Bronchial epithelial cell (primary cell): ENCODE measurements around the gene RNPEPL1. TPM values are rescaled to one million over a fixed set of nuclear protein-coding genes. Genes with fewer than 3 reads are reported as not detected.
"Not testable (repeated sequence)": the region's sequence is repeated elsewhere in the genome, so short reads cannot be mapped to it uniquely, and the experiment has no call there.

Experiments used
- DNase-seq: peaks from one replicate; pipeline ENCODE4 v3.0.0-alpha.2; 2010; ENCODE audit warnings: low read depth
- FAIRE-seq: peaks from 2 replicates; lab custom pipeline; 2011; peaks lifted over from hg19 to GRCh38; lab: Jason Lieb, UNC
- H3K27me3 ChIP-seq: 2 replicates; pipeline ENCODE4 v1.5.1; 2011; ENCODE audit warnings: low read length; ENCODE audit not compliant: control insufficient read depth, insufficient read depth
- H3K36me3 ChIP-seq: 2 replicates; pipeline ENCODE4 v1.5.1; 2011; ENCODE audit warnings: low read length; ENCODE audit not compliant: control insufficient read depth, insufficient read depth
- H3K4me3 ChIP-seq: 2 replicates; pipeline ENCODE4 v1.5.1; 2011; ENCODE audit warnings: mild to moderate bottlenecking, low read depth, low read length, control low read depth
- total RNA-seq: library from RNA; depleted of rRNA; stranded (reverse); fragments of >200 nt; gene quantifications from 2 replicates; pipeline ENCODE4 v1.2.1, GENCODE V29; 2014
- TF ChIP-seq, protein P1 (sequence below): IDR thresholded peaks from 2 replicates; pipeline ENCODE4 v1.5.1; 2011; ENCODE audit warnings: mild to moderate bottlenecking, moderate library complexity, low read length, control low read depth, inconsistent platforms; ENCODE audit not compliant: insufficient read depth, severe bottlenecking

Gene RNPEPL1
- total RNA-seq, 1 donor from 2014 or later = 10.8 TPM

- Histone ChIP-seq H3K4me3 (peak overlapping the region; percentile 66), H3K36me3 (no peaks in the 10 kb centered on the region), H3K27me3 (no peaks in the 10 kb centered on the region)
- no peak for FAIRE-seq
- TF ChIP-seq, protein P1, sequence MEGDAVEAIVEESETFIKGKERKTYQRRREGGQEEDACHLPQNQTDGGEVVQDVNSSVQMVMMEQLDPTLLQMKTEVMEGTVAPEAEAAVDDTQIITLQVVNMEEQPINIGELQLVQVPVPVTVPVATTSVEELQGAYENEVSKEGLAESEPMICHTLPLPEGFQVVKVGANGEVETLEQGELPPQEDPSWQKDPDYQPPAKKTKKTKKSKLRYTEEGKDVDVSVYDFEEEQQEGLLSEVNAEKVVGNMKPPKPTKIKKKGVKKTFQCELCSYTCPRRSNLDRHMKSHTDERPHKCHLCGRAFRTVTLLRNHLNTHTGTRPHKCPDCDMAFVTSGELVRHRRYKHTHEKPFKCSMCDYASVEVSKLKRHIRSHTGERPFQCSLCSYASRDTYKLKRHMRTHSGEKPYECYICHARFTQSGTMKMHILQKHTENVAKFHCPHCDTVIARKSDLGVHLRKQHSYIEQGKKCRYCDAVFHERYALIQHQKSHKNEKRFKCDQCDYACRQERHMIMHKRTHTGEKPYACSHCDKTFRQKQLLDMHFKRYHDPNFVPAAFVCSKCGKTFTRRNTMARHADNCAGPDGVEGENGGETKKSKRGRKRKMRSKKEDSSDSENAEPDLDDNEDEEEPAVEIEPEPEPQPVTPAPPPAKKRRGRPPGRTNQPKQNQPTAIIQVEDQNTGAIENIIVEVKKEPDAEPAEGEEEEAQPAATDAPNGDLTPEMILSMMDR = no peak
- DNase-seq = peak; percentile 90
Observed at GRCh38 chr2:240561325-240561971, 6.8 kb upstream of the RNPEPL1 start.

- not testable (repeated sequence) for DNase-seq, H3K36me3 ChIP-seq, FAIRE-seq, H3K4me3 ChIP-seq, H3K27me3 ChIP-seq
Observed at GRCh38 chr2:240563231-240563630, 5.1 kb upstream of the RNPEPL1 start.

DNA sequence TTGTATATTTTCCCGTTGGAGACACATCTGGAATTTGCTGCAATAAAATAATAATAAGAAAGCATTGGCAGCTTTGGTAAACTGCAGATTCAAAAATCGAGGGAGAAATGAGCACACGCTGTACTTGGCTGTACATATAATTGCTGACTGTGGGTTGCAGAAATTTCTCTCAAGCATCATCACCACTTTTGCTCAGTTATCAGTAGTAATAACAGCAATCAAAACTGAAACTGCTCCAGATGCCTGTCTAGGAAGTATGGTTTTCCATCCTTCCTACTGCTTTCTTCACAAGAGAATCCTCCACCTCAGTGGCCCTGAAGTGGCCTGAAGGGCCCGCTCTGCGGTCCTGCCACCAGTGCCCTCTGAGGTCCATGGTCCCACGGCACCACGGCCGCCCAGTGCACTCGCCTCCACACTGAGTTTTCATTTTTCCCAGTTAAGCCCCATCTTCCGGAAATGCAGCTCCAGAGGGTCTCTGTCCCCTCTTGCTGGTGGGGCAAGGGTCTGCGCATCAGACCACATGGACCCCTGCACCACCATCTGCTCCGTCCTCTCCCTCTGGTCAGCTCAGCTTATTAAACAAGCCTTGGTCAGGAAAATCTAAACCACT is 4.2 kb upstream of the RNPEPL1 start:
- DNase-seq = no peak
- Histone ChIP-seq H3K27me3 (no peaks in the 10 kb centered on the region), H3K36me3 (no peaks in the 10 kb centered on the region), H3K4me3 (no peak overlapping the region)
- TF ChIP-seq, protein P1 = no peak
- FAIRE-seq = no peak

DNA sequence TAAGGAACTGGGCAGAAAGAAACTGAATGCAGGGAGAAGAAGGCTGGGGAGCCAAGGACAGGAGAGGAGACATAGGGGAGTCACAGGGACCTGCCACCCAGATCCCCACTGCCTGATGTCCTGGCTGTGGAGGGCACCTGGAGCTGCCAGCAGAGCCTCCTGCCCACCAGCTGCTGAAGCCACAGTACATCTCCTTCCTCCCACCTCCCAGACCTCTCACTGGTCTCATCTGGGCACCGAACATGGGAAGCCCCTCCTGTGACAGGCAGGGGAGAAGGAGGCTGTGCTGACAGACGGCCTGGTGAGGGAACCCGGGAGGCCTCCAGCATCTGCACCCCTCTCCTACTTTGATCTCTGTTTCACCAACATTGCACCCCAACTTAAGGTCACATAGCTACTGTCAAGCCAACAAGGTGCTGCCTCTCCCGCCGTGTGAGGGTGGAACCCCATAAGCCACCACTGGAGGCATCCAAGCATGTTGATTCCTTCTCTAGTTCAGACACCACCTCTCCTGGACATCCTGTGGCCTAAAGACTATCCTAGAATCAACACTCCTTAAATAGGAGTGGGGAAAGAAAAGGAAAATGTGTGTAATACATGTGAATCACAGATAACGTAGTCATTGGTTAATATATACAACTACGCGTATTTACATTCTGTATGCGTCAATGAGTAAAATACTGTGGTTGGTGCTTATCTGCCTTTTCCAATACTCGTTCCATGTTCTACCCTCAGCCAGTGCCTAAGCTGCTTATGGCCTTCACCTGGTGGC is 3.5 kb upstream of the RNPEPL1 start:
- DNase-seq (peak; percentile 80), FAIRE-seq (no peak)
- Histone ChIP-seq H3K36me3 (no peaks in the 10 kb centered on the region), H3K27me3 (no peaks in the 10 kb centered on the region), H3K4me3 (no peak overlapping the region)
- TF ChIP-seq, protein P1 = peak; percentile 33

- H3K36me3 ChIP-seq = no peaks in the 10 kb centered on the region
- no peak for FAIRE-seq
- peak; percentile 80 for DNase-seq
- TF ChIP-seq, protein P1 = no peak
- H3K27me3 ChIP-seq = no peaks in the 10 kb centered on the region
- no peak overlapping the region for H3K4me3 ChIP-seq
Observed at GRCh38 chr2:240565333-240566202, 2.7 kb upstream of the RNPEPL1 start.
